ENCODE data around the gene HMCES. TPM values are rescaled to one million over a fixed set of nuclear protein-coding genes. Genes with fewer than 3 reads are reported as not detected.
"Not testable (repeated sequence)": the region's sequence is repeated elsewhere in the genome, so short reads cannot be mapped to it uniquely, and the experiment has no call there.

The HMCES gene
- total and polyA plus RNA-seq, 10 donors: 16.1 to 60.7 (median 30.4) TPM

GRCh38 chr3:129349169-129349568 is 70.5 kb downstream of the HMCES start:
- Histone ChIP-seq H3K27ac (peak overlapping the region in 2 of 8 donors; percentile 8 to 10), H3K4me1 (peaks cover 5 to 52% (median 22%) of the 10 kb centered on the region in 6 donors), H3K27me3 (replicated peaks in 1 of 7) (peaks cover 0 to 11% (median 5%) of the 10 kb centered on the region in 7 donors)
- H3K36me3 ChIP-seq; H3K9me3 ChIP-seq; intact Hi-C loops (cut with DNase I; ENCODE audit: low total_unique reads); H3K4me3 ChIP-seq; DNase-seq: not testable (repeated sequence)
- WGBS, 5 donors: 36 to 58% (median 54%) methylated on average over 9 to 11 of the region's 11 CpGs
- peak in 2 of 3 donors; percentile 45 to 61 for TF ChIP-seq POLR2AphosphoS5 (IDR thresholded peaks at IDR 0.05)

GRCh38 chr3:129349791-129350190 is 71.1 kb downstream of the HMCES start:
- WGBS, 5 donors: 92 to 95% (median 92%) methylated on average over 9 to 10 of the region's 10 CpGs
- TF ChIP-seq POLR2AphosphoS5 (IDR thresholded peaks at IDR 0.05) (no peak), CTCF (IDR thresholded peaks at IDR 0.05 in 8 of 11, conservative IDR thresholded peaks at IDR 0.05 in 3 of 11) (no peak)
- DNase-seq: no peak
- no peak overlapping the region for H3K4me3 ChIP-seq
- H3K4me1 ChIP-seq: peaks cover 5 to 48% (median 18%) of the 10 kb centered on the region in 6 donors
- H3K27me3 ChIP-seq (replicated peaks in 1 of 7): peaks cover 0 to 4% (median 0%) of the 10 kb centered on the region in 7 donors
- no peaks in the 10 kb centered on the region for H3K36me3 ChIP-seq
- peak overlapping the region in 1 of 8 donors; percentile 10 for H3K27ac ChIP-seq
- intact Hi-C loops (cut with DNase I; ENCODE audit: low total_unique reads): no loop called here
- no peaks in the 10 kb centered on the region for H3K9me3 ChIP-seq

- intact Hi-C loops (cut with DNase I; ENCODE audit: low total_unique reads): no loop called here
- H3K9me3 ChIP-seq: no peaks in the 10 kb centered on the region
- H3K4me1 ChIP-seq: peaks cover 1 to 33% (median 10%) of the 10 kb centered on the region in 6 donors
Measured at GRCh38 chr3:129352045-129352444, 73.4 kb downstream of the HMCES start.

GRCh38 chr3:129352650-129353588 is 74.2 kb downstream of the HMCES start:
- WGBS, 5 donors: 56 to 69% (median 63%) methylated on average over 14 of the region's 14 CpGs
- no peaks in the 10 kb centered on the region for H3K9me3 ChIP-seq

More at GRCh38 chr3:129352045-129352444, 73.4 kb downstream of the HMCES start:
- no peak for DNase-seq
- no peaks in the 10 kb centered on the region for H3K27me3 ChIP-seq (replicated peaks in 1 of 7)
- no peak overlapping the region for H3K4me3 ChIP-seq
- H3K27ac ChIP-seq: no peak overlapping the region
- no peaks in the 10 kb centered on the region for H3K36me3 ChIP-seq
- peak in 2 of 11 experiments; percentile 22 to 32 for TF ChIP-seq CTCF (IDR thresholded peaks at IDR 0.05 in 8 of 11, conservative IDR thresholded peaks at IDR 0.05 in 3 of 11)
- no peak for TF ChIP-seq POLR2A (IDR thresholded peaks at IDR 0.05)
- no peak for TF ChIP-seq POLR2AphosphoS5 (IDR thresholded peaks at IDR 0.05)
- WGBS, 5 donors: 77 to 93% (median 85%) methylated on average over 5 to 8 of the region's 8 CpGs

More at GRCh38 chr3:129352650-129353588, 74.2 kb downstream of the HMCES start:
- H3K36me3 ChIP-seq: no peaks in the 10 kb centered on the region
- no peaks in the 10 kb centered on the region for H3K27me3 ChIP-seq (replicated peaks in 1 of 7)
- intact Hi-C loops (cut with DNase I; ENCODE audit: low total_unique reads): no loop called here
- no peak overlapping the region for H3K27ac ChIP-seq
- no peak for DNase-seq
- peak in 1 of 11 experiments; percentile 9 for TF ChIP-seq CTCF (IDR thresholded peaks at IDR 0.05 in 8 of 11, conservative IDR thresholded peaks at IDR 0.05 in 3 of 11)
- TF ChIP-seq POLR2AphosphoS5 (IDR thresholded peaks at IDR 0.05): peak in 1 of 3 donors; percentile 21
- no peak for TF ChIP-seq POLR2A (IDR thresholded peaks at IDR 0.05)
- H3K4me3 ChIP-seq: no peak overlapping the region
- peaks cover 0 to 24% (median 4%) of the 10 kb centered on the region in 6 donors for H3K4me1 ChIP-seq

Data from spleen (tissue), 11 donors.